IMR-90 (cell line): ENCODE data around the gene IQGAP2. TPM values are rescaled to one million over a fixed set of nuclear protein-coding genes. Genes with fewer than 3 reads are reported as not detected.

Source experiments
- ATAC-seq: fragments of 200-7000 bp; cut with Tn5 transposase; 2 replicates; pipeline ENCODE4 v1.9.1; 2020; ENCODE audit warnings: low read depth, mild to moderate bottlenecking, moderate library complexity
- BruUV-seq: library from RNA; stranded (reverse); fragments of 400-500 nt; replicated peaks from 2 replicates; lab custom pipeline; 2021; lab: Mats Ljungman, UMichigan
- CTCF ChIA-PET: fragments of 300-600 bp; formaldehyde crosslinking; extraction: SDS; loops from one replicate; lab custom pipeline; 2021; ENCODE audit warnings: antibody characterized with exemption; lab: Yijun Ruan, JAX
- POLR2A ChIA-PET: fragments of 300-600 bp; sonication (Branson Sonifier 250); formaldehyde crosslinking; loops from one replicate; lab custom pipeline; 2022; ENCODE audit warnings: antibody characterized with exemption; ENCODE audit not compliant: unreplicated experiment; lab: Charles Lee
- DNase-seq: peaks from one replicate; pipeline ENCODE4 v3.0.0; 2013
- H2AFZ ChIP-seq: replicated peaks from 2 replicates; pipeline ENCODE3; 2013; ENCODE audit warnings: low read length, mild to moderate bottlenecking; ENCODE audit not compliant: poor library complexity
- H2AK5ac ChIP-seq: 2 replicates; pipeline ENCODE4 v1.6.1; 2013; ENCODE audit warnings: low read depth, low read length, inconsistent platforms
- H2AK9ac ChIP-seq: replicated peaks from 2 replicates; pipeline ENCODE3; 2013; ENCODE audit warnings: mild to moderate bottlenecking, low read depth, low read length, moderate library complexity; ENCODE audit not compliant: poor library complexity
- H2BK120ac ChIP-seq: 2 replicates; pipeline ENCODE4 v1.6.1; 2013; ENCODE audit warnings: low read depth, low read length, inconsistent platforms
- H2BK15ac ChIP-seq: 3 replicates; pipeline ENCODE4 v1.6.1; 2013; ENCODE audit warnings: low read depth, low read length, inconsistent platforms
- H2BK20ac ChIP-seq: 2 replicates; pipeline ENCODE4 v1.6.1; 2013; ENCODE audit warnings: low read depth, mild to moderate bottlenecking, inconsistent platforms, low read length, moderate library complexity
- H2BK5ac ChIP-seq: 2 replicates; pipeline ENCODE4 v1.6.1; 2013; ENCODE audit warnings: mild to moderate bottlenecking, low read depth, low read length, inconsistent platforms; ENCODE audit not compliant: poor library complexity, severe bottlenecking
- H3K14ac ChIP-seq: replicated peaks from 2 replicates; pipeline ENCODE4 v1.6.1; 2013; ENCODE audit warnings: low read depth, low read length, inconsistent platforms
- H3K18ac ChIP-seq: 2 replicates; pipeline ENCODE4 v1.6.1; 2013; ENCODE audit warnings: low read depth, low read length, control low read depth
- H3K23ac ChIP-seq: 2 replicates; pipeline ENCODE4 v1.6.1; 2013; ENCODE audit warnings: low read depth, low read length, inconsistent platforms
- H3K27ac ChIP-seq: 2 replicates; pipeline ENCODE4 v1.5.1; 2013; ENCODE audit warnings: mild to moderate bottlenecking, control low read depth, low read length; ENCODE audit not compliant: insufficient read depth
- H3K27me3 ChIP-seq: 2 replicates; pipeline ENCODE4 v1.6.1; 2013; ENCODE audit warnings: low read length; ENCODE audit not compliant: control insufficient read depth, insufficient read depth
- H3K36me3 ChIP-seq: 2 replicates; pipeline ENCODE4 v1.6.1; 2013; ENCODE audit warnings: low read length, mixed read lengths; ENCODE audit not compliant: control insufficient read depth, insufficient read depth
- H3K4ac ChIP-seq: 2 replicates; pipeline ENCODE4 v1.6.1; 2013; ENCODE audit warnings: low read depth, low read length, inconsistent platforms
- H3K4me1 ChIP-seq: 2 replicates; pipeline ENCODE4 v1.6.1; 2013; ENCODE audit warnings: low read length, mixed read lengths; ENCODE audit not compliant: control insufficient read depth, insufficient read depth
- H3K4me2 ChIP-seq: 2 replicates; pipeline ENCODE4 v1.6.1; 2013; ENCODE audit warnings: low read depth, mild to moderate bottlenecking, control low read depth, low read length, moderate library complexity
- H3K4me3 ChIP-seq: 2 replicates; pipeline ENCODE4 v1.5.1; 2013; ENCODE audit warnings: low read depth, mild to moderate bottlenecking, control low read depth, low read length, moderate library complexity; ENCODE audit not compliant: insufficient read depth
- H3K56ac ChIP-seq: 2 replicates; pipeline ENCODE4 v1.6.1; 2013; ENCODE audit warnings: low read length, inconsistent platforms; ENCODE audit not compliant: insufficient read depth; ENCODE audit errors: extremely low read depth
- H3K79me1 ChIP-seq, 2 experiments: 2 replicates each; pipeline ENCODE4 v1.6.1; 2013; ENCODE audit warnings: low read length in 2 of 2, inconsistent platforms in 1 of 2, low read depth in 1 of 2
- H3K9ac ChIP-seq: 2 replicates; pipeline ENCODE4 v1.6.1; 2013; ENCODE audit warnings: low read depth, low read length, control low read depth
- H3K9me1 ChIP-seq: 2 replicates; pipeline ENCODE4 v1.6.1; 2013; ENCODE audit warnings: low read length, inconsistent platforms; ENCODE audit not compliant: insufficient read depth
- H3K9me3 ChIP-seq: 2 replicates; pipeline ENCODE4 v1.6.1; 2013; ENCODE audit warnings: low read length; ENCODE audit not compliant: control insufficient read depth, insufficient read depth
- H4K20me1 ChIP-seq: 2 replicates; pipeline ENCODE4 v1.6.1; 2013; ENCODE audit warnings: low read length, inconsistent platforms; ENCODE audit not compliant: insufficient read depth
- H4K5ac ChIP-seq: 2 replicates; pipeline ENCODE4 v1.6.1; 2013; ENCODE audit warnings: mild to moderate bottlenecking, low read depth, low read length, control low read depth
- H4K8ac ChIP-seq, 2 experiments: 2 replicates each; pipeline ENCODE4 v1.6.1; 2013; ENCODE audit warnings: low read depth in 2 of 2, low read length in 2 of 2, control low read depth in 1 of 2, inconsistent platforms in 1 of 2
- H4K91ac ChIP-seq: 2 replicates; pipeline ENCODE4 v1.6.1; 2013; ENCODE audit warnings: low read depth, low read length, inconsistent platforms; ENCODE audit not compliant: insufficient read depth
- ELK1 ChIP-seq: fragments of 150-350 bp; IDR thresholded peaks from 2 replicates; pipeline ENCODE4 v1.6.1; 2016; ENCODE audit warnings: low read depth, mild to moderate bottlenecking, low read length, moderate library complexity, borderline replicate concordance
- MAFK ChIP-seq: IDR thresholded peaks from 2 replicates; pipeline ENCODE4 v1.6.1; 2012; ENCODE audit warnings: low read depth, low read length, improper control_type of control experiment
- MAZ ChIP-seq: IDR thresholded peaks from 2 replicates; pipeline ENCODE4 v1.6.1; 2012; ENCODE audit warnings: low read depth, mild to moderate bottlenecking, low read length, improper control_type of control experiment, moderate library complexity, borderline replicate concordance
- MXI1 ChIP-seq: IDR thresholded peaks from 2 replicates; pipeline ENCODE4 v1.6.1; 2012; ENCODE audit warnings: low read depth, mild to moderate bottlenecking, low read length, moderate library complexity, borderline replicate concordance
- POLR2A ChIP-seq: IDR thresholded peaks from 2 replicates; pipeline ENCODE4 v1.6.1; 2012; ENCODE audit warnings: mild to moderate bottlenecking, low read depth, low read length
- RCOR1 ChIP-seq: IDR thresholded peaks from 2 replicates; pipeline ENCODE4 v1.6.1; 2012; ENCODE audit warnings: mild to moderate bottlenecking, low read length, improper control_type of control experiment; ENCODE audit not compliant: insufficient replicate concordance
- SMC3 ChIP-seq: fragments of 150-350 bp; IDR thresholded peaks from 2 replicates; pipeline ENCODE4 v1.6.1; 2016; ENCODE audit warnings: low read depth, mild to moderate bottlenecking, antibody characterized with exemption, low read length, moderate library complexity
- dilution Hi-C: fragments of 300-500 bp; cut with HindIII; formaldehyde crosslinking; loops from one replicate; pipeline ENCODE4 v1.14.3; 2018; ENCODE audit warnings: low sequenced_read_pairs; ENCODE audit not compliant: unreplicated experiment
- in situ Hi-C: fragments of 300-500 bp; cut with MboI; formaldehyde crosslinking; loops from 3 replicates; pipeline ENCODE4 v1.14.3; 2019; ENCODE audit warnings: low sequenced_read_pairs, inconsistent platforms, mixed read lengths
- intact Hi-C: fragments of 100-400 bp; cut with micrococcal nuclease; formaldehyde crosslinking; loops from 2 replicates; pipeline ENCODE4 v1.10.0; 2022
- polyA plus RNA-seq, 3 experiments: library from polyadenylated mRNA; depleted of rRNA; stranded (reverse); fragments of >200 nt; gene quantifications; 2 replicates each; pipeline ENCODE4 v1.2.3, GENCODE V29; 2012; ENCODE audit warnings: low replicate concordance in 1 of 3
- total RNA-seq: library from RNA; depleted of rRNA; stranded (reverse); fragments of >200 nt; gene quantifications from 2 replicates; pipeline ENCODE4 v1.2.3, GENCODE V29; 2012

The IQGAP2 gene
- total and polyA plus RNA-seq, 2 of the 4 experiments (the other 2 are of a cell fraction), result 0.21 to 0.36 TPM

GRCh38 chr5:76485511-76485910 lies 82.4 kb downstream of the IQGAP2 start:
- no peaks in the 10 kb centered on the region for H3K9me1 ChIP-seq
- no peak for TF ChIP-seq MAFK
- TF ChIP-seq MAZ, result no peak
- TF ChIP-seq POLR2A, result no peak
- TF ChIP-seq SMC3, result no peak
- TF ChIP-seq ELK1, result no peak
- no peak for TF ChIP-seq RCOR1
- no peak for TF ChIP-seq MXI1
- no peak overlapping the region for H3K23ac ChIP-seq
- no peak for DNase-seq
- no peak overlapping the region for H3K4ac ChIP-seq
- ATAC-seq, result no peak
- peaks cover 6% of the 10 kb centered on the region; the same call in 1 of the 2 replicates for H3K27me3 ChIP-seq
- no peaks in the 10 kb centered on the region for H4K20me1 ChIP-seq
- POLR2A ChIA-PET, result no interaction called here
- H3K4me1 ChIP-seq, result no peaks in the 10 kb centered on the region
- no peak overlapping the region for H3K4me3 ChIP-seq
- dilution Hi-C loops, result no loop called here
- no peak overlapping the region for H2BK15ac ChIP-seq
- CTCF ChIA-PET, result no interaction called here
- no peak overlapping the region for H2BK20ac ChIP-seq
- H2AK9ac ChIP-seq, result no peak overlapping the region
- H4K8ac ChIP-seq, result no peak overlapping the region
- H3K27ac ChIP-seq, result no peak overlapping the region
- H2BK5ac ChIP-seq, result no peak overlapping the region
- H4K5ac ChIP-seq, result no peak overlapping the region
- H2AK5ac ChIP-seq, result no peak overlapping the region
- in situ Hi-C loops, result no loop called here
- H3K56ac ChIP-seq, result no peak overlapping the region
- no peak overlapping the region for H2BK120ac ChIP-seq
- H3K9ac ChIP-seq, result no peak overlapping the region
- H3K36me3 ChIP-seq, result no peaks in the 10 kb centered on the region
- no peak overlapping the region for H2AFZ ChIP-seq
- H4K91ac ChIP-seq, result no peak overlapping the region
- H3K18ac ChIP-seq, result no peak overlapping the region
- BruUV-seq, result no TSS peak
- H3K9me3 ChIP-seq, result no peaks in the 10 kb centered on the region
- intact Hi-C loops, result no loop called here
- H3K14ac ChIP-seq, result no peak overlapping the region
- H3K79me1 ChIP-seq, result no peaks in the 10 kb centered on the region
- H3K4me2 ChIP-seq, result no peak overlapping the region
